Activated naive CD8-positive, alpha-beta T cell treated with anti-CD3 and anti-CD28 coated beads for 36 hours (primary cell): ENCODE results near the gene ST13. TPM values are rescaled to one million over a fixed set of nuclear protein-coding genes. Genes with fewer than 3 reads are reported as not detected.
A peak's percentile ranks its signal among the peaks of the same experiment; 100 is the strongest.
"Not testable (repeated sequence)": the region's sequence is repeated elsewhere in the genome, so short reads cannot be mapped to it uniquely, and the experiment has no call there.

Source experiments
- DNase-seq: peaks from one replicate; pipeline ENCODE4 v3.0.0; 2021
- H3K27ac Mint-ChIP-seq: one replicate; pipeline ENCODE4 v1.8.0; 2022; ENCODE audit warnings: mild to moderate bottlenecking, moderate library complexity, mixed read lengths
- H3K27me3 Mint-ChIP-seq: one replicate; pipeline ENCODE4 v1.8.0; 2022; ENCODE audit warnings: mild to moderate bottlenecking, mixed read lengths
- H3K36me3 Mint-ChIP-seq: one replicate; pipeline ENCODE4 v1.8.0; 2021; ENCODE audit warnings: mild to moderate bottlenecking, mixed read lengths
- H3K4me1 Mint-ChIP-seq: one replicate; pipeline ENCODE4 v1.8.0; 2021; ENCODE audit warnings: mixed read lengths
- H3K4me3 Mint-ChIP-seq: one replicate; pipeline ENCODE4 v1.8.0; 2022; ENCODE audit warnings: mild to moderate bottlenecking, moderate library complexity, mixed read lengths
- H3K9me3 Mint-ChIP-seq: one replicate; pipeline ENCODE4 v1.8.0; 2022; ENCODE audit warnings: mixed read lengths
- total RNA-seq, 2 experiments: library from RNA; stranded (reverse); gene quantifications; one replicate each; pipeline ENCODE4 v1.2.3, GENCODE V29; 2021

Gene ST13
- total RNA-seq, result 100 to 1,000 TPM; 231 to 250 TPM

GRCh38 chr22:40856513-40857308 lies at the start of gene ST13, which contains the start of gene XPNPEP3:
Gene ST13 (minus strand): TSS chr22:40856639. CDS start chr22:40856540, 99 bp downstream.
Gene XPNPEP3 (plus strand): TSS chr22:40857148. CDS start chr22:40857182, 34 bp downstream.
- no peaks in the 10 kb centered on the region for H3K27me3 Mint-ChIP-seq
- peaks cover 12% of the 10 kb centered on the region for H3K36me3 Mint-ChIP-seq
- H3K4me3 Mint-ChIP-seq, result peak within 1 kb of the TSS; percentile 99
- no peaks in the 10 kb centered on the region for H3K9me3 Mint-ChIP-seq
- peak; percentile 98 for DNase-seq
- H3K27ac Mint-ChIP-seq, result peak within 1 kb of the TSS; percentile 100
- peaks cover 39% of the 10 kb centered on the region for H3K4me1 Mint-ChIP-seq

DNA sequence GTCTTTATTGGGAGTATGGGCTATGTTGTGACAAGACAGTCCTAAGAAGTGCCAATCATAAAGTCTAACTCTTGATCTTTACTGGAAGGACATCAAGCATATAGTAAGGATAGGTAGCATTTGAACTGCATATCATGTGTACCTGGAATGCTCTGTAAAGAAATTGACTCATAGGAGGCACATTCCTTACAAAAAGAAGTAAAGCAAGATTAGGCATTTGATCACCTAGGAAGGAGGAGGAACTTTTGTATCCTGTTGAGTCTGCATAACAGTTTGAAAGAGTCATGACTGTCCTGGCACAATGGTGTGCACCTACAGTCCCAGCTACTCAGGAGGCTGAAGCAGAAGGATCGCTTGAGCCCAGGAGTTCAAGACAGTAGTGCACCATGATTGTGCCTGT lies 47.7 kb upstream of the ST13 start:
- H3K9me3 Mint-ChIP-seq, result no peaks in the 10 kb centered on the region
- H3K36me3 Mint-ChIP-seq, result peaks cover 12% of the 10 kb centered on the region
- peaks cover 3% of the 10 kb centered on the region for H3K4me1 Mint-ChIP-seq
- H3K27me3 Mint-ChIP-seq, result no peaks in the 10 kb centered on the region
- no peak overlapping the region for H3K27ac Mint-ChIP-seq
- DNase-seq, result no peak
- no peak overlapping the region for H3K4me3 Mint-ChIP-seq

- no peak for DNase-seq
- peak overlapping the region; percentile 49 for H3K27ac Mint-ChIP-seq
Observed at GRCh38 chr22:40898850-40899357, 42.5 kb upstream of the ST13 start.

GRCh38 chr22:40894417-40894816 lies 38.0 kb upstream of the ST13 start:
- Mint-ChIP-seq H3K4me1 (peaks cover 9% of the 10 kb centered on the region), H3K27me3 (no peaks in the 10 kb centered on the region), H3K4me3 (no peak overlapping the region), H3K27ac (no peak overlapping the region), H3K36me3 (peaks cover 2% of the 10 kb centered on the region), H3K9me3 (no peaks in the 10 kb centered on the region)
- DNase-seq, result no peak

More at GRCh38 chr22:40898850-40899357, 42.5 kb upstream of the ST13 start:
- Mint-ChIP-seq H3K27me3 (no peaks in the 10 kb centered on the region), H3K4me3 (no peak overlapping the region), H3K36me3 (peaks cover 5% of the 10 kb centered on the region), H3K4me1 (peaks cover 9% of the 10 kb centered on the region), H3K9me3 (no peaks in the 10 kb centered on the region)

DNA sequence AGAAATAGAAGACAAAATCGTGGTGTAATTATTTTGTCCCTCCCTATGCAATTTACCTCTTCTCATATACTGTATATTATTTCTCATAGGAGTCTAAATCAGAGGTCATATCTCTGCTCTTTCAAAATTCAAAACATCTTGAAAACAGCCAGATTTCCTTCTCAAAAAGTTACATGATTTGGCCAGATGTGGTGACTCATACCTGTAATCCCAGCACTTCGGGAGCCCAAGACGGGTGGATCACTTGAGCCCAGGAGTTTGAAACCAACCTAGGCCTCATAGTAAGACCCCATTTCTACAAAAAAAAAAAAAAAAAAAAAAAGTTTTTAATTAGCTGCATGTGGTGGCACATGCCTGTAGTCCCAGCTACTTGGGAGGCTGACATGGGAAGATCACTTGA lies 34.4 kb upstream of the ST13 start:
- H3K27ac Mint-ChIP-seq, result no peak overlapping the region
- no peaks in the 10 kb centered on the region for H3K9me3 Mint-ChIP-seq
- no peaks in the 10 kb centered on the region for H3K27me3 Mint-ChIP-seq
- H3K4me3 Mint-ChIP-seq, result no peak overlapping the region
- DNase-seq, result no peak
- H3K36me3 Mint-ChIP-seq, result peaks cover 11% of the 10 kb centered on the region
- no peaks in the 10 kb centered on the region for H3K4me1 Mint-ChIP-seq

DNA sequence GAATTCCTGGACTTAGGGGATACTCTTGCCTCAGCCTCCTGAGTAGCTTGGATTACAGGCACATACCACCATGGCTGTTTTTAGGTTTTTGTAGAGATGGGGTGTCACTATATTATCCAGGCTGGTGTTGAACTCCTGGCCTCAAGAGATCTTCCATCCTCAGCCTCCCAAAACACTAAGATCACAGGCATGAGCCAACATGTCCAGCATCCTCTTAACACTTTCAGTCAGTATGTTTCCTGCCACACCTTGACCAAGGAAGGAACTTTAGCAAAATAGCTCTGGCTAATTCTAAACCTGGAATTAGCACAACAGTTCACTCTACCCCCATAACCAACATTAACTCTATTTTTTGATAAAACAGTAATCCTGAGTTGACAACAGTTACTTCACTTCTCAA lies 32.7 kb upstream of the ST13 start:
- no peak for DNase-seq
- H3K4me1 Mint-ChIP-seq, result no peaks in the 10 kb centered on the region
- H3K36me3 Mint-ChIP-seq, result peaks cover 11% of the 10 kb centered on the region
- H3K27ac Mint-ChIP-seq, result peak overlapping the region; percentile 29
- no peak overlapping the region for H3K4me3 Mint-ChIP-seq
- H3K27me3 Mint-ChIP-seq, result no peaks in the 10 kb centered on the region
- no peaks in the 10 kb centered on the region for H3K9me3 Mint-ChIP-seq

DNA sequence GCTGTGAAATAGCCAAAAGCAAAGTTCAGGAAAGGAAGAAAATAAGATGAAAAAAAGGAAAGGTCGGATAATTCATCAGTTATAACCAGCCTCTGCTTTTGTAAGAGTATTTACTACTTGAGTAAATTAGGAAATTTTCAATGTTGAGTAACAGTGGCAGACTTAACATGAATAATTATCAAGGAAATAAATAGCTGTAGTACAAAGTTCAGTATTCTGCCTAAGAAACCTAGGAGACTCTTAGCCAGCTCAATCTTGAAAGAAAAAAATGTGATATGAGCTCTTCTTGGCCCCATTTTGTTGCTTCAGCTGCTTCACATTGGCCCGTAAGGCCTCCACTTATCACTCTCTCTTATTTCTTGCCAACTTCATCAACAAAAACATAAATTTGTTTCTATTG lies 22.5 kb upstream of the ST13 start:
- Mint-ChIP-seq H3K4me1 (no peaks in the 10 kb centered on the region), H3K9me3 (no peaks in the 10 kb centered on the region), H3K27ac (no peak overlapping the region), H3K4me3 (no peak overlapping the region), H3K27me3 (no peaks in the 10 kb centered on the region), H3K36me3 (peaks cover 7% of the 10 kb centered on the region)
- no peak for DNase-seq

DNA sequence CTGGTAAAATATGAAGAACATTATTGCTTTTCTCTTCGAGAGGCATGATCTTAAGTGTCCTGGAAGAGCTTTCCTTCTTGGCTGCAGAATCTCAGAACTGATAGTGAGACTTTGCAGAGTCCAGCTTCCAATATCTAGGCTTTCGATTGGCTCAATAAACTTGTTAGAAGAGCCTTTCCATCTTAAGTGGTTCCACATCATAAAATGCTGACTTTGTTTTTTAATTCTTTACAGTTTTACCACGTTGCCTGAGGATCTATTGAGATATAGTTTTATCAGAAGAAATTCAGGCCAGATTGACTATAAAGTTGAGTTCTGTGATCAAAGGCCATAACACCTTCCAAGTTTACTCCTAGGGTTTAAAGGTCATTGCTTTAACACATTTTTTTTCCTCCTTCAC lies 21.0 kb upstream of the ST13 start:
- no peak overlapping the region for H3K27ac Mint-ChIP-seq
- H3K36me3 Mint-ChIP-seq, result peaks cover 4% of the 10 kb centered on the region
- no peaks in the 10 kb centered on the region for H3K27me3 Mint-ChIP-seq
- H3K4me3 Mint-ChIP-seq, result no peak overlapping the region
- no peak for DNase-seq
- H3K9me3 Mint-ChIP-seq, result no peaks in the 10 kb centered on the region
- no peaks in the 10 kb centered on the region for H3K4me1 Mint-ChIP-seq

GRCh38 chr22:40876907-40877306 lies 20.5 kb upstream of the ST13 start:
- DNase-seq, result no peak
- peaks cover 4% of the 10 kb centered on the region for H3K4me1 Mint-ChIP-seq
- H3K36me3 Mint-ChIP-seq, result peaks cover 4% of the 10 kb centered on the region
- H3K27ac Mint-ChIP-seq, result no peak overlapping the region
- H3K4me3 Mint-ChIP-seq, result no peak overlapping the region
- no peaks in the 10 kb centered on the region for H3K9me3 Mint-ChIP-seq
- no peaks in the 10 kb centered on the region for H3K27me3 Mint-ChIP-seq

DNA sequence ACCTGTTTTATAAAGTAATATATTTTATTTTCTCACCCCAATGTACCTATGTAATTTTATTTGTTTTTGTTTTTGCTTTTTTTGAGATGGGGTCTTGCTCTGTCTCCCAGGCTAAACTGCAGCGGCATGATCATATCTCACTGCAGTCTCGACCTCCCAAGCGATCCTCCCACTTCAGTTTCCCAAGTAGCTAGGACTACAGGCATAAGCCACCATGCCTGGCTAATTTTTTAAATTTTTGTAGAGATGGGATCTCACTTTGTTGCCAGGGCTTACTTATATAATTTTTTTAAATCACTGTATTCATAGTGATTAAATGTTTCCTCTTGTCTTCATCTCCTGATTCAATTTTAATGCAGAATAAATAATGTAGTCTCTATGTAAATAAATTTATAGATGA lies 18.7 kb upstream of the ST13 start:
- Mint-ChIP-seq H3K4me1 (peaks cover 4% of the 10 kb centered on the region), H3K27ac (no peak overlapping the region), H3K9me3 (no peaks in the 10 kb centered on the region), H3K27me3 (no peaks in the 10 kb centered on the region), H3K36me3 (peaks cover 2% of the 10 kb centered on the region), H3K4me3 (no peak overlapping the region)
- DNase-seq, result no peak

GRCh38 chr22:40874016-40874415 lies 17.6 kb upstream of the ST13 start:
- Mint-ChIP-seq H3K4me1 (peaks cover 4% of the 10 kb centered on the region), H3K4me3 (no peak overlapping the region), H3K9me3 (no peaks in the 10 kb centered on the region), H3K36me3 (peaks cover 4% of the 10 kb centered on the region), H3K27ac (no peak overlapping the region), H3K27me3 (no peaks in the 10 kb centered on the region)
- no peak for DNase-seq

GRCh38 chr22:40868379-40868778 lies 11.9 kb upstream of the ST13 start:
- H3K9me3 Mint-ChIP-seq, DNase-seq, H3K4me3 Mint-ChIP-seq, H3K27ac Mint-ChIP-seq, H3K27me3 Mint-ChIP-seq, H3K36me3 Mint-ChIP-seq: not testable (repeated sequence)
- peaks cover 14% of the 10 kb centered on the region for H3K4me1 Mint-ChIP-seq

DNA sequence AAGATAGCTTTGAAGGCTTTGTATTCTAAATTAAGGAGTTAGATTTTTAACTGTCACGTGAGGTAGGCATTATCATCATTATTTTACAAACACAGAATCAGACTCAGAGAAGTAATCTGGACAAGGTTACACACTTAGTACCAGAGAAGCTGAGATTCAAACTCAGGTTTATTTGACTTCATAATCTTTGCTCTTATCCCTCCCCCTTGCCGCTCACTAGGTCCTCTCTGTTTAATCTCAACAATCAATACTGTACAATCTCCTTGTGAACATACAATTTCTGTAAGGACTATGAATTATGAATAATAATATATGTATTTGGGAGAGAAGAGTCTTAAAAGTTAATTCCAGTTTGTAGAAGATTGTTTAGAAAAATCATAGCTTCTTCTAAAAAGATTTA lies 10.7 kb upstream of the ST13 start:
- H3K4me3 Mint-ChIP-seq, result no peak overlapping the region
- peaks cover 17% of the 10 kb centered on the region for H3K4me1 Mint-ChIP-seq
- DNase-seq, result no peak
- no peaks in the 10 kb centered on the region for H3K27me3 Mint-ChIP-seq
- no peak overlapping the region for H3K27ac Mint-ChIP-seq
- peaks cover 4% of the 10 kb centered on the region for H3K36me3 Mint-ChIP-seq
- H3K9me3 Mint-ChIP-seq, result no peaks in the 10 kb centered on the region

DNA sequence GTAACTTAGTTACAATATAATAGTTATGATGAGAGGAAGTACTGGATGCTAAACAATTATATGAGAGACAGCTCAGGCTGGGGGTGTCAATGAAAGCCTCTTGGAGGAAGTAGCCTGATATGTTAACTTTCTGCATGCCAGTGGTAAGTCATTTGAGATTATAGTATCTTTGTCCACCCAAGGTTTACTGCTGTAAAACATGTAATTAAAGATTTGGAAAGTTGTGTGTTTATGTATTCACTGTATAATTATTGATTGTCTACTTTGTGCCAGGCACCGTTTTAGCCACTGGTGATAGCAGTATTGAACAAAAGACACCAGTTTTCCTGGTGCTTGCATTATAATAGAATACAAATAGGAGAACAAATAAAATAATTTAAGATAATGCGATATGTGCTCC lies 6.1 kb upstream of the ST13 start:
- Mint-ChIP-seq H3K4me1 (peaks cover 28% of the 10 kb centered on the region), H3K27ac (no peak overlapping the region), H3K9me3 (no peaks in the 10 kb centered on the region)

GRCh38 chr22:40862013-40862412 lies 5.6 kb upstream of the ST13 start, which contains the start of gene DNAJB7:
Gene DNAJB7 (minus strand): TSS chr22:40862113. CDS start chr22:40861994, 119 bp downstream.
- Mint-ChIP-seq H3K27me3 (no peaks in the 10 kb centered on the region), H3K9me3 (no peaks in the 10 kb centered on the region), H3K27ac (no peak within 1 kb of the TSS), H3K4me3 (no peak within 1 kb of the TSS), H3K4me1 (peaks cover 28% of the 10 kb centered on the region), H3K36me3 (peaks cover 5% of the 10 kb centered on the region)
- DNase-seq, result no peak

More for the DNA sequence above, 6.1 kb upstream of the ST13 start:
- peaks cover 5% of the 10 kb centered on the region for H3K36me3 Mint-ChIP-seq
- H3K27me3 Mint-ChIP-seq, result no peaks in the 10 kb centered on the region
- H3K4me3 Mint-ChIP-seq, result no peak overlapping the region
- no peak for DNase-seq
